Astrocyte (in vitro differentiated cells and primary cell): ENCODE results near the gene CREB5.

ENCODE experiments used
- EZH2 ChIP-seq: IDR thresholded peaks from 2 replicates; pipeline ENCODE4 v1.6.1; 2012; ENCODE audit warnings: mild to moderate bottlenecking, low read length, inconsistent platforms; ENCODE audit not compliant: insufficient read depth
- TF ChIP-seq, protein P1 (sequence below): IDR thresholded peaks from 2 replicates; pipeline ENCODE4 v1.5.1; 2011; ENCODE audit warnings: low read depth, mild to moderate bottlenecking, inconsistent platforms, low read length, moderate library complexity; ENCODE audit not compliant: insufficient read depth

DNA sequence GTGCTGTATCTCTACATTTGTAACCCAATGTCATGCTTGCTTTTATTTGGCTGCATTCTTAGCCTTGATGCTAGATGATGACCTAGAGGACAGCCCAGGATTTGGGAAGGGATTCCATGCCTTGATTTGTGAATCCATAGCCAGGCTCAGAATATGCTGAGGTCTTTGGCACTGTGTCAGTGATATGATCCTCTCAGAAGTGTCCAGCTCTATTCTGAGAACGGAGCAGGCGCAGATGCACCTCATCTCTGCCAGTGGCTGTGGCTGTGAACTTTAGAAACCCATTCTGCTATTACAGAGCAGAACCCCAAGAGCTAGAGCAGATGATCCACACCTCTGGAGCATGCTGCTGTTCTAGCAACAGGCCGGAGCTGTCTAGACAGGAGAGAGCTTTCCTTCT is 333.0 kb downstream of the CREB5 start:
- TF ChIP-seq, protein P1, sequence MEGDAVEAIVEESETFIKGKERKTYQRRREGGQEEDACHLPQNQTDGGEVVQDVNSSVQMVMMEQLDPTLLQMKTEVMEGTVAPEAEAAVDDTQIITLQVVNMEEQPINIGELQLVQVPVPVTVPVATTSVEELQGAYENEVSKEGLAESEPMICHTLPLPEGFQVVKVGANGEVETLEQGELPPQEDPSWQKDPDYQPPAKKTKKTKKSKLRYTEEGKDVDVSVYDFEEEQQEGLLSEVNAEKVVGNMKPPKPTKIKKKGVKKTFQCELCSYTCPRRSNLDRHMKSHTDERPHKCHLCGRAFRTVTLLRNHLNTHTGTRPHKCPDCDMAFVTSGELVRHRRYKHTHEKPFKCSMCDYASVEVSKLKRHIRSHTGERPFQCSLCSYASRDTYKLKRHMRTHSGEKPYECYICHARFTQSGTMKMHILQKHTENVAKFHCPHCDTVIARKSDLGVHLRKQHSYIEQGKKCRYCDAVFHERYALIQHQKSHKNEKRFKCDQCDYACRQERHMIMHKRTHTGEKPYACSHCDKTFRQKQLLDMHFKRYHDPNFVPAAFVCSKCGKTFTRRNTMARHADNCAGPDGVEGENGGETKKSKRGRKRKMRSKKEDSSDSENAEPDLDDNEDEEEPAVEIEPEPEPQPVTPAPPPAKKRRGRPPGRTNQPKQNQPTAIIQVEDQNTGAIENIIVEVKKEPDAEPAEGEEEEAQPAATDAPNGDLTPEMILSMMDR: no peak
- TF ChIP-seq EZH2: no peak
